ENCODE results near the gene DSE. TPM values are rescaled to one million over a fixed set of nuclear protein-coding genes. Genes with fewer than 3 reads are reported as not detected.
A peak's percentile ranks its signal among the peaks of the same experiment; 100 is the strongest.

DSE gene
- total RNA-seq, 1 donor from 2014 or later = 23.4 TPM

DNA sequence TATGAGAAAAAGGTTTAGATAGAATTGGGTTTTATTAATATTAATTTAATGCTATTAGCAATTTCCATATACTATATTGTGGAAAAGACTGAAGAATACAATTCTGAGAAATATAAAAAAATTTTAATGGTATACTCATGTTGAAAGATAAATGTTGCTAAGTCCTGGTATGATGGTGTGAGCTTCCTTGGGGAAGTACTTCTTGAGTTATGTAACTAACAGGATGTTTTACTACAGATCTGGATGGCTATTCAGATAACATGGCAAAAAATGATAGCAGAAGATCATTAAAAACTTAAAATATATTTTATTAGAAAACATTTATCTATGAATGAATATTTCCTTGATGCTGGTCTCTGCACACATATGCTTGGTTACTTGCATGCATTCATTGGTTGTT is 66.9 kb downstream of the DSE start:
- Mint-ChIP-seq H3K4me1 (peaks cover 8% of the 10 kb centered on the region), H3K27ac (no peak overlapping the region), H3K27me3 (no peaks in the 10 kb centered on the region), H3K9me3 (no peaks in the 10 kb centered on the region), H3K4me3 (no peak overlapping the region), H3K36me3 (ENCODE audit: low read depth) (no peaks in the 10 kb centered on the region)
- intact Hi-C loops (cut with micrococcal nuclease) = no loop called here
- POLR2A ChIA-PET = no interaction called here
- ATAC-seq (ENCODE audit: low read depth) = no peak
- CTCF ChIA-PET = no interaction called here
- TF ChIP-seq, protein P1, sequence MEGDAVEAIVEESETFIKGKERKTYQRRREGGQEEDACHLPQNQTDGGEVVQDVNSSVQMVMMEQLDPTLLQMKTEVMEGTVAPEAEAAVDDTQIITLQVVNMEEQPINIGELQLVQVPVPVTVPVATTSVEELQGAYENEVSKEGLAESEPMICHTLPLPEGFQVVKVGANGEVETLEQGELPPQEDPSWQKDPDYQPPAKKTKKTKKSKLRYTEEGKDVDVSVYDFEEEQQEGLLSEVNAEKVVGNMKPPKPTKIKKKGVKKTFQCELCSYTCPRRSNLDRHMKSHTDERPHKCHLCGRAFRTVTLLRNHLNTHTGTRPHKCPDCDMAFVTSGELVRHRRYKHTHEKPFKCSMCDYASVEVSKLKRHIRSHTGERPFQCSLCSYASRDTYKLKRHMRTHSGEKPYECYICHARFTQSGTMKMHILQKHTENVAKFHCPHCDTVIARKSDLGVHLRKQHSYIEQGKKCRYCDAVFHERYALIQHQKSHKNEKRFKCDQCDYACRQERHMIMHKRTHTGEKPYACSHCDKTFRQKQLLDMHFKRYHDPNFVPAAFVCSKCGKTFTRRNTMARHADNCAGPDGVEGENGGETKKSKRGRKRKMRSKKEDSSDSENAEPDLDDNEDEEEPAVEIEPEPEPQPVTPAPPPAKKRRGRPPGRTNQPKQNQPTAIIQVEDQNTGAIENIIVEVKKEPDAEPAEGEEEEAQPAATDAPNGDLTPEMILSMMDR (IDR thresholded peaks at IDR 0.05) = no peak
- no peak for DNase-seq

DNA sequence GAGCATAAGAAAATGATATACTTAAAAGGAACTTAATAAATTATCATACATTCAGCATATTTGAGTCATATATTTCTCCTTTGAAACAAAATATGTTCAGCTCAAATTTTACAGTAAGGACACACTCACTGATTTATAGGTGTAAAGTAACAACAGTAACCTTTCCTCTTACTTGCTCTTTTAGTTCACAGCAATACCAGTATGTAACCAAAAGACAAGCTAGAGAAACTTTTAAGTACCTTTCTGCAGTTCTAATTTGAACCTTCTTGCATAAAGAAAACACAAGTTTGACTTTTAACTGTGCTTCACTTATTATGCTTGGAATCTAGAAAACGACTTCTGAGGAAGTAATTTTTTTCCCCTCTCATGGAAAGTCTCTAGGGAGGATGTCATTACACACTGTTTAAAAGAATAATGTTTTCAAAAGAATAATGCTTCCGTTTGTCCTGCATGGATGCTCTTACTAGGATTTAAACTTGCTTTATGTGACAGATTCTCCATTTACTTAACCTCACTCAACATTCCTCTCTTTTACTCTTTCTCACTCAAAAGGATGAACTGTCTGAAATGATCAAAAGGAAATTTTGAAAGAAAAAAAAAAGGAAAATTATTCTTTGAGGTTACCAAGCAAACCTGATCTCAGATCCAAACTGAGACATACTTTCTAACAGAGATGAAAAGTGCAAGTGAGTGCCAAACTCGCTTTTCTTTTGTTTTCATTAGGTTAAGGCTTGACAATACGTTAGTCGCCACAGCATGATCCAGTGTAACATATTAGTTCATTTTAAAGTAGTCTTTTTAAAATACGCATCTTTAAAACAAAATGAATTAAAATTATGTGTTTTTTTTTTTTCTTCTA is 68.1 kb downstream of the DSE start:
- intact Hi-C loops (cut with micrococcal nuclease) = no loop called here
- no peak overlapping the region for H3K27ac Mint-ChIP-seq
- H3K36me3 Mint-ChIP-seq (ENCODE audit: low read depth) = no peaks in the 10 kb centered on the region
- no peak for DNase-seq
- H3K27me3 Mint-ChIP-seq = no peaks in the 10 kb centered on the region
- TF ChIP-seq, protein P1 (IDR thresholded peaks at IDR 0.05) = no peak
- H3K9me3 Mint-ChIP-seq = no peaks in the 10 kb centered on the region
- H3K4me3 Mint-ChIP-seq = no peak overlapping the region
- ChIA-PET POLR2A (no interaction called here), CTCF (no interaction called here)
- H3K4me1 Mint-ChIP-seq = peaks cover 8% of the 10 kb centered on the region
- no peak for ATAC-seq (ENCODE audit: low read depth)

DNA sequence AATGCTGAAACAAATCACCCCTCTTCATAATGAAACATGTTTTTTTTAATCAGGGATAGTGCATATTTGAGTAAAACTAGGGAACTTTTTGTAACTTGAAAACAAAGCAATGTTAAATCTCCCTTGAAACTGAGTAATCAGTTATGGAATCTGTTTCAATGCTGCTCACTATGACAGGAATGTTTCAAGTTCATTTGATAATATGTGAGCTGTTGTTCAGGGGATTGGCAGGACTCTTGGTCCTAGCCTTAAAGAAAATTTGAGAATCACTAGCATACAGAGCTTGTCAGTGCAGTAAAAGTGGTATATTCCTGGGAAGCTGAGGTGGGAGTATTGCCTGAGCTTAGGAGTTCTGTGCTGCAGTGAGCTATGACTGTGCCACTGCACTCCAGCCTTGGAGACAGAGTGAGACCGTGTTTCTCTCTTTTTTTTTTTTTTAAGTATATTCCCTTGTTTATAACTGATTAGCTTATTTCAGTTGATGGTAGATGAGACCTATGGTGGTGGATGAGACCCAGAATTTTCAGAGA is 68.8 kb downstream of the DSE start:
- no peaks in the 10 kb centered on the region for H3K9me3 Mint-ChIP-seq
- no peak overlapping the region for H3K4me3 Mint-ChIP-seq
- H3K27me3 Mint-ChIP-seq = no peaks in the 10 kb centered on the region
- DNase-seq = no peak
- no peak for ATAC-seq (ENCODE audit: low read depth)
- CTCF ChIA-PET = interaction anchor here (0.7 kb wide), 1 partner anchor 152 kb away, joined by 5 read pairs; no protein-coding TSS in a partner anchor
- H3K27ac Mint-ChIP-seq = no peak overlapping the region
- TF ChIP-seq, protein P1 (IDR thresholded peaks at IDR 0.05) = no peak
- peaks cover 14% of the 10 kb centered on the region for H3K4me1 Mint-ChIP-seq
- intact Hi-C loops (cut with micrococcal nuclease) = loop anchor here (5.0 kb wide), 1 partner anchor 32 kb away; no protein-coding TSS in a partner anchor
- H3K36me3 Mint-ChIP-seq (ENCODE audit: low read depth) = no peaks in the 10 kb centered on the region
- POLR2A ChIA-PET = interaction anchor here (1.0 kb wide), 1 partner anchor 152 kb away, joined by 4 read pairs; no protein-coding TSS in a partner anchor

DNA sequence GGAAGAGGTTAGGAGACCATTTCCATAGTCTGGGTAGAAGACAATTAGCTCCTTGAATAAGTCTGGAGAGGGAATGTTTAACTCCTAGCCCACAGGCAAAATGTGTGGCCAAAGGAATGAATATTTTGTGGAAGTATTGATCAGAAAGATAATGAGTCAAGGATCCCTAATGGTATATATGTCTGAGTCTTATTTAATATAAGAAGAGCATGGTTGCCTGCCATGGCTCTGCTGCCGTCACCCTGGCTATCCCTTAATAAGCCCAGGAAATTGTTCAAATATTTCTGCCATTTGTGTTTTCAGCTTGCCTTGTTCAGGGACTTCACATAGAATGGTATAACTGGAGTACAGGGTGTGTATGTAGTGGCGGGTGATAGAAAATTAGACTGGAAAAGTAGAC is 72.4 kb downstream of the DSE start:
- no peak for DNase-seq
- TF ChIP-seq, protein P1 (IDR thresholded peaks at IDR 0.05) = no peak
- intact Hi-C loops (cut with micrococcal nuclease) = loop anchor here (2.0 to 5.0 kb wide), 2 partner anchors 22 to 36 kb away; no protein-coding TSS in a partner anchor
- no peaks in the 10 kb centered on the region for H3K9me3 Mint-ChIP-seq
- no peaks in the 10 kb centered on the region for H3K36me3 Mint-ChIP-seq (ENCODE audit: low read depth)
- no peak for ATAC-seq (ENCODE audit: low read depth)
- no peaks in the 10 kb centered on the region for H3K27me3 Mint-ChIP-seq
- H3K4me1 Mint-ChIP-seq = peaks cover 30% of the 10 kb centered on the region
- POLR2A ChIA-PET = no interaction called here
- CTCF ChIA-PET = interaction anchor here (0.9 to 5.2 kb wide), 6 partner anchors 22 to 155 kb away, joined by 3 to 33 read pairs (median 4); no protein-coding TSS in a partner anchor
- no peak overlapping the region for H3K27ac Mint-ChIP-seq
- no peak overlapping the region for H3K4me3 Mint-ChIP-seq

DNA sequence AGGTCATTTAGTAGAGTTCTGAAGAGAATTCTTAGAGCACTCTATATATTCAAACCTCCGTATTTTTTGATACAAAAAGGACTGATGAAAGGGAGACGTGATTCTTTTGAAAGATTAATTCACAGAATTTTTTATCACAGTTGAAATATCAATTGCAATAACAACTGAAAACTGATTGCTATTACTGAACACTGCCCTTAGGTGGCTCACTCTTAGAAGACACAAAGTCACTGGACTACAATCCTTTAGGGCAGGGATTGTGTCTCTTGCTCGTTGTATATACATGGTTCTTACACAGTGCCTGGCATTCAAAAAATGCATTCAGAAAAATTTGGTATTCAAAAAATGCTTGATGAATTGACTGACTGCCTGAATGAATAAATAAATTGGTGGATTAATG is 73.3 kb downstream of the DSE start:
- no peak overlapping the region for H3K4me3 Mint-ChIP-seq
- DNase-seq = no peak
- no peaks in the 10 kb centered on the region for H3K9me3 Mint-ChIP-seq
- CTCF ChIA-PET = interaction anchor here (0.8 to 5.2 kb wide), 13 partner anchors 17 to 226 kb away, joined by 3 to 33 read pairs (median 4); partner anchors contain the start of gene CALHM6
- ATAC-seq (ENCODE audit: low read depth) = peak; percentile 78
- peaks cover 26% of the 10 kb centered on the region for H3K4me1 Mint-ChIP-seq
- no peaks in the 10 kb centered on the region for H3K27me3 Mint-ChIP-seq
- POLR2A ChIA-PET = no interaction called here
- H3K27ac Mint-ChIP-seq = no peak overlapping the region
- intact Hi-C loops (cut with micrococcal nuclease) = loop anchor here (1.0 to 5.0 kb wide), 6 partner anchors 19 to 157 kb away; partner anchors contain the start of gene DSE
- no peaks in the 10 kb centered on the region for H3K36me3 Mint-ChIP-seq (ENCODE audit: low read depth)
- TF ChIP-seq, protein P1 (IDR thresholded peaks at IDR 0.05) = no peak
